Islet precursor cell (in vitro differentiated cells): ENCODE measurements around the gene SAMD4A.
A peak's percentile ranks its signal among the peaks of the same experiment; 100 is the strongest.
"Not testable (repeated sequence)": the region's sequence is repeated elsewhere in the genome, so short reads cannot be mapped to it uniquely, and the experiment has no call there.

Experiments
- DNase-seq: peaks from one replicate; pipeline ENCODE4 v3.0.0-alpha.2; 2018

SAMD4A gene

GRCh38 chr14:54789166-54789565 lies 222.2 kb downstream of the SAMD4A start:
- DNase-seq: peak; percentile 25

GRCh38 chr14:54789781-54790480 lies 223.0 kb downstream of the SAMD4A start:
- peak; percentile 18 for DNase-seq

DNA sequence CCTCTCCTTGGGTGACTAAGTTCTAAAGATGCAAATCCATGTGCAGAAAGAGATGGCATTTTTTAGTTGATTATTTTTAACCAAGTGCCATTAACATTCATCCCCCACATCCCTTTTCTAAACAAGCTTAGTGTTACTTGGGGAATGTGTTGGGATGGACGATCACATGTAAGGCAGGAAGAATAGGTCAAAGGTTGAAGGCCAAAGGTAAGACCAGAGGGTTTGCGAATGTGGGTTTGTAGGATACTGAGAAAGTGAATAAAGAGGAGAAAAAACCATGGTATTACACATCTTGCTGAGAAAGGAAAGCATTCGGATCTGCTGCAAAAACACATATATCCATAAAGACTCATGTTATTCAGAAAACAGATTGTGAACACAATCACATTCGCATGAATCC lies 224.1 kb downstream of the SAMD4A start:
- DNase-seq: peak; percentile 8

DNA sequence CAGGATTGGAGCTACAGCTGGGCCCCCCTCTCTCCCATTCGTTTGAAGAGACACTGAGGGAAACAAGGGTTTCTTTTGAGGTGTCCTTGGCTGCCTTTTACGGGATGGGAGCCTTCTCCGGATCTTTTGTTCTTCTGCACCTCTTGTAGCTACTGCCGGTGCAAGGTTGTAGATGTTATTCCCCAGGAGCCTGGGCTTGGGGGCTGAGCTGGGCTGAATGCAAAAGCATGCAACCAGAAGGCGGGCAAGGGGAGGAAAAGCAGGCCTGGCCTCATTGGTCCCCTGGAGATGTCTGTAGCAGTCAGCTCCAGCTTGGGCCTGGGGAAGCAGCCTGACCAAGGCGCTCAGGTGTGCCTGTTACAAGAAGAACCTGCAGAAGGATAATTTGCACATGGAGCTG lies 225.4 kb downstream of the SAMD4A start:
- DNase-seq: peak; percentile 42

GRCh38 chr14:54794159-54794558 lies 227.2 kb downstream of the SAMD4A start:
- DNase-seq: peak; percentile 3

- peak; percentile 35 for DNase-seq
Observed at GRCh38 chr14:54794796-54795195, 227.9 kb downstream of the SAMD4A start.

DNA sequence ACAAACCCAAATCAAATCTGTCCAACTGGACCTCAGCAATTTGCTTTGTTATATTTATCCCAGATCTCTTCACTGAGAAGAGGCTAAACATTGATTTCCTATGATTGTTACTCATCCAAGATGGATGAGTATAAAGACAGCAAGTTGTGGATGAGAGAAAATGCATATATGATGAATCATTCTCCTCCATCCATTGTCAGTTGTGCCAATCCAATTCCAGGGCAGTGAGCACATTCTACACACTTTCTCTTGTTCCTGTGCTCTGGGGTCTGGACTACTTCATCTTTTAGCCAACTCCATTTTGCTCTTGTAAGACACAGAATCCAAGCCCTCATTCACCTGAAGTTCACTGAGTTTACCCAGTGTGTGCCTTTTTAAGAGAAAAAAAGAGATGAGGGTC lies 230.0 kb downstream of the SAMD4A start:
- DNase-seq: peak; percentile 38

DNA sequence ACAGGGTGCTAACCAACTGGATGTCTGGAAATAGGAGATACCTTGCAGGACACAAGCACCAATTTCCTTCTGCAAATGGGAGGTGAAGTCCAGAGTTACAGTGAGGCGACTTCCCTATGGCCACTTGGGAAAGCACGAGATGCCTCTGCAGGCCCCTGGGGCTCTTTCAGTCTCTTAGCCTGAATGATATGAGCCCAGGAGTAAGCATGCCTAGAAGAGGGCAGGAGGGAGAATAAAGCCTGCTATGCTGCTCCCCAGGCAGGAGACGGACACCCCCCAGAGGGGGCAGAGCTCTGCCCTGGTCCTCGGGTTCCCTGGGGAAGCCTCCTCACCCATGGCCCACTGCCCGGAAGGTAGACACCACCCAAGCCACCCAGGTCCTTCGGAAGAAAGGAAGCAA lies 230.6 kb downstream of the SAMD4A start:
- DNase-seq: peak; percentile 52

GRCh38 chr14:54797986-54798385 lies 231.1 kb downstream of the SAMD4A start:
- DNase-seq: no peak

DNA sequence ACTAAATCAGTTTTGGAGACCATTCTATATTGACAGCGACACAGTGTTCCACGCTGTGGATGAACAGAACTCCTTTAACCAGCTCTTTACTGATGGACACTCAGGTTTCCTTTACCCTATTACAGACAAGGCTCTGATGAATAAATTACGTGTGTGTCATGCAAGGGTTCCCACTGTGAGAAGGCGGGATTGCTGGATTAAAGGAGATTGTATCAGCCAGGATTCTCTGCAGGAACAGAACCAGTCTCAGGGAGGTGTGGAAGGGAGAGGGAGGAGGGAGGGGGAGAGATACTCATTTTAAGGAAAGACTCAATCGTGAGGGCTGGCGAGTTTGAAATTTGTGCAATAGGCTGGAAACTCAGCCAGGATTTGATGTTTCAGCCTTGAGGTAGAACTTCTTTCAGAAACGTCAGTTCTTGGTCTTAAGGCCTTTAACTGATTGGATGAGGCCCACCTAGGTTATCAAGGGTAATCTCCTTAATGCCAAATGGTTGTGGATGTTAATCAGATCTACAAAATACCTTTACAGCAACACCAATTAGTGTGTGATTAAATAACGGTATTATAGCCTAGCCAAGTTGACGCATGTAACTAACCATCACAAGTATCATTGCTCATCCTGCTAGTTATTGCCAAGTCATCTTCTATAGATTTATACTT lies 231.7 kb downstream of the SAMD4A start:
- peak; percentile 54 for DNase-seq

- not testable (repeated sequence) for DNase-seq
Observed at GRCh38 chr14:54801482-54801881, 234.6 kb downstream of the SAMD4A start.

DNA sequence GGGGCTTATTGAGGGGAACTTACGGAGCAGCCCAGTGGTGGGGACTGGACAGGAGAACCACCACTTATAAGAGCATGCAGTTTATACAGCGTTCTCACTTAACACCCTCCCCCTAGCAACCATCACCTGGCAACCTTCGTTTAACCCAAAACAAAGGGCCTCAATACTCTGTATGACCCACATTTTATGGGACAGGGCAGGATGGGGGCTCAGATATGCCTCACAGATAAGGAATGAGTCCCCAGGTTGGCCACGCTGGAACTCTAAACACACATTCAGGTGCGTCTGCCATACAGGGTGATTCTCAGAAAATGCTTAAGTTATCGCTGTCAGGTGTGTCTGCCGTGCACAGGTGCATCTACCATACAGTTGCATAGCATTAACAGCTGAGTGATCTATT lies 236.5 kb downstream of the SAMD4A start:
- peak; percentile 50 for DNase-seq

DNA sequence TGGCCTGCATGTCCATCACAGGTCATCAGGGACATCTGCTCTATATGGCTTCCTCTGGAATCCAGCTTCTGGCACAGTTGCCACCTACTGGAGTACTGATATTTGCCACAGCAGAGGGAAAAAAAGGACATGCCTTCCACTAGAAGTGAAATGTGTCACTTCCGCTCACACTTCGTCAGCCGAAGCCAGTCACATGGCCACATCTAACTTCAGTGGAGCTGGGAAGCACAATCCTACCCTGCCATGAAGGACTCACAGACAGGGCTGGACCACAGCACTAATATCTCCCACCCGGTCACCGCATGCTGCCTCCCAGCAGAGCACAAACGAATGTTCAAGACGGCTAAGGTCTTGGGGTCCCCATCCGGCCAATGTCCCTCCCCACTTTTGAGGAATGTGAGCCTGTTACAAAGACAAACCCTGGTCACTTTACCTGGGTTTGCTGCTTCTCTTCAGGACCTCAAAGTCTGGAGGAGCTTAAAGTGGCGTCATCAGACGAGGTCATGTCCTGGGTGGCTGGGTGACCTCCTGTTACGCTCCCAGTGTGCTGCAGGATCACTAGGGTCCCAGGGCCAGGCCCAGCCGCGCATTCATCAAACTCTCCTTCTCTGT lies 237.1 kb downstream of the SAMD4A start:
- DNase-seq: peak; percentile 53

DNA sequence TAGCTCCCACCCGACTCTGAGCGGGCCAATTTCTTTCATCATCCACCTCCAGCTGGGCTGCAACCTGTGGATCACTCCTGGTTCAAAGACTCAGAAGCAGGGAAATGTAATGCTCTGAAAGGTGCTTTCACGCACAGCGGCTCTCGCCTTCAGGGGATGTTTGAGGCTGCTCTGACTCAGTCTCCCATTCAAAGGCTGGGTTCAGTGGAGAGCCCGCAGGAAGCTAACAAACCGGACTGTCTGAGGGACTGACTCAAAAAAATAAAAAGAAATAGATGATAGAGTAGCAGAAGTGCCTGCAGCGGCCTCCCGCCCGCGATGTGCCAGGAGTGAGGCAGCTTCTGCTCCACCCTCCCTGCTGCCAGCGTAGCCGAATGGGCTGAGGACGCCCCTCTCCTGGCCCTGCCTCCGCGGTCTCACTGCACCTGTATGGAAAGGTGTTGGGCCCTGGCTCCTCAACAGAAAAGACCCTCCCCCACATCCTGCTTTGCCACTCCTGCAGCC lies 237.7 kb downstream of the SAMD4A start:
- peak; percentile 70 for DNase-seq

DNA sequence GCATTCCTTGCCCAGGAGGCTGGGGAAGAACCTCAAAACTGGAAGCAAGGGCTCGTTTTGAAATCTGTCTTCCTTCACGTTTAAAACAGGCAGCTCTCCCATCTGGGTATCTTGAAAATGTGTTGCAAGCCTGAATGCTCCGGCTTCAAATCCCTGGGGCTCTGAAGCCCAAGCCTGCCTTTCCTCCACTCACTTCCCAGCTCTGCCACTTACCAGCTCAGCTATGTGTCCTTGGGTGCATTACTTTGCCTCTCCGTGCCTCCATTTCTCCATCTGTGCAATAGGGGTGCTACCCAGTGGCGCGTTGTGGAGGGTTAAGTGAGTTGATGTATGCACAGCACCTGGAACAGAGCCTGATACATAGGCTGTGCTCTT lies 238.1 kb downstream of the SAMD4A start:
- DNase-seq: peak; percentile 44

DNA sequence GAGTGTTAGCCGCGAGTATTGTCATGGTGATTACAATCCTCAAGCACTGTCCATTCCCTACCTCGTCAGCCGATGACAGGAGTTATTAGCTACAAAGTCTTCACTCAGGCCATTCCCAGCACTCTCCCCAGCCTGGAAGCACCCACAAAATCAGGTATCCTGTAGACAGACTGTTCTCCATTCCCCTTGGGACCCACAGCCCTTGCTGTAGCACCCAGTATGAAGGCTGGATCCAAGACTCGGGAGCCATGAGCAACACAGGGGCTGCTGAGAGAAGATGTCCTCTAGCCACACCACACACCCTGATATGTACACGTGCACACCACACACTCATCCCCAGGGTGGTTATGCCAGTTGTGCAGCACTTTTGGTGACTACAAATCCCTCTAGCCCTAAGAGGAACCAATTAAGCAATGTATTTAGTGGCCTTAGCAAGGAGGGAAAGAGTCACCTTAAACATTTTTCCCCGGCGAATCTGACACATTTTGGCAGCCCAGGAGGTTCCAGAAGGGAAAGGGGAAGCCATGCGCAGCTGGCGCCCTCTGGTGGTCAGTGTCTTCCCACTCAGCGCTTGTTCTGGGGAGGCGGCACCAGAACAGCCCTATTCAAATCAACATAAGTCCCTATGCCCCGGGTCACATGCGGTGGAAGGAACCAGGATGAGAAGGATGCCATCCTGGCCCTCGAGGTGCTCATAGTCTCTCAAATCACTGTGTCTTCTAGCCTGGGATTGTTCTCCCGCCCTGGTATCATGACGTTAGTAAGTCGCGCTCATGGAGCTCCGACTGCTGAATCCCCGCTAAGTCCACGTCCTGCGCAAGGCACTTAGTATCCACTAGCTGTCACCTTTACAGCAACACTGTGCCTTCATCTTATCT lies 238.8 kb downstream of the SAMD4A start:
- DNase-seq: peak; percentile 92

DNA sequence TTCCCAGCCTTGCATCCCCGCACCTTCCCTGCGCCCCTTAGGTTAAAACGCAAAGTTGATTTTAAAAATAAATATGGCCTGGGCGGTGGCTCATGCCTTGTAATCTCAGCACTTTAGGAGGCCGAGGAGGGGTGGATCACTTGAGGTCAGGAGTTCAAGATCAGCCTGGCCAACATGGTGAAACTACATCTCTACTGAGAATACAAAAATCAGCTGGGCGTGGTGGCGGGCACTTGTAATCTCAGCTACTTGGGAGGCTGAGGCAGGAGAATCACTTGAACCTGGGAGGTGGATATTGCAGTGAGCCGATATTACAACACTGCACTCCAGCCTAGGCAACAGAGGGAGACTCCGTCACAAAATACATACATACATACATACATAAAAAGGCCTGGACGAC lies 239.7 kb downstream of the SAMD4A start:
- DNase-seq: no peak

- DNase-seq: no peak
Observed at GRCh38 chr14:54807428-54807827, 240.5 kb downstream of the SAMD4A start.

DNA sequence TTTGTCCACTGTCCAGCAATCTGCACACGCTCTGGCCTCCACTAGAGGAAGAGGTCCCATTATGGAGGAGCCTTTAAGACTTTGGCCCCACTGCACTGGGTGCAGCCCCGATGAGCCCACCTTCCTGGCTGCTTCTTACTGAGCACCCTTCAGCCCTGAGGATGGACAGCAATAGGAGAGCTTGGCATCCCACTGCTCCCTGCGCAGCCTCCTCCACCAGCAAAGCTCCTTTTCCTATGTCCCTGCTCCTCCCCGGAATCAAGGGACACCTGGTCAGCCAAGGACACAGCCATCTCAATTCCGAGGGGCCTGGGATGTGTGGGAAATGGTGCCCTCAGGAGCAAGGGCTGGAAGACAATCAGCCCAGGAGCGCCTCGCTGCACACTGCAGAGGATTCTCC lies 241.0 kb downstream of the SAMD4A start:
- no peak for DNase-seq

- DNase-seq: no peak
Observed at GRCh38 chr14:54808326-54809161, 241.6 kb downstream of the SAMD4A start.

DNA sequence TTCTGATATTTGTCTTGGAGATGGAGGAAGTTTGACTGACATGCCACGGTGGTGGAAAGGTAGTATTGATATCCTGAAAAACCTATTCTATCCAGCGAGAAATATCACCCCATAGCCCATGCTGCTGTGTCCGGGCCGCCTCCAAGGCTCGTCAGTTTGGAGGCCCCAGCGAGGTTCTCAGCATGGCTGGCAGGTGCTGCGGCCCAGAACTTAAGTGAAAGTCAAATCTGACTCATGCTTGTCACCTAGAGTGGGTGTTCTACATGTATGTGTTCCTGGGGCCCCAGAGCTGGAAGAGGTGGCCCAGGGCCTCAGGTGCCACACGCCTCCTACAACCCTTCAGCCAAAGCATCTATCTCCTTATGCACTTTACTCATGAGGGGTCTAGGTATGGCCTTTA lies 242.8 kb downstream of the SAMD4A start:
- no peak for DNase-seq

GRCh38 chr14:54812617-54813016 lies 245.7 kb downstream of the SAMD4A start:
- DNase-seq: no peak
